Right forelimb (tissue), 1 donor: Measurements from ENCODE around the gene TRDN.
"Not testable (repeated sequence)": the region's sequence is repeated elsewhere in the genome, so short reads cannot be mapped to it uniquely, and the experiment has no call there.

Source experiments
- DNase-seq: peaks from one replicate; pipeline ENCODE4 v3.0.0-alpha.2; 2018

Gene TRDN

DNA sequence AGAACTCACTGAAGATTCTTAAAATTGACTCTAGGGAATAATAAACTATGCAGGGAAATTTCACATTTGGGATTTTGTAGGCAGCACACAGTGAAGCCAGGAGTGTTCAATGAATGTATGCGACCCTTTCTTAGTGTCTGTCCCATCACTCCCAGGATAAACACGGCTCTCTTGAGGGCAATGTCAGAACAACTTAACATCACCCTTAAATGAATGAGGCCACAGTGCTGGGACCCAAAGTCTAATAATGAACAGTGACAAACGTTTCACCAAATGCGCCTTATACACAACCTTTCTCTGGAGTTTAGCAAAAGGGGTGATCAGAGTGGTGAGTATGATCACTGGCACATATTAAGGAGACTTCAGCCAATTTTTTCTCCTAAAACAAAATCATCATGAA is 403.4 kb downstream of the TRDN start:
- DNase-seq, result no peak

DNA sequence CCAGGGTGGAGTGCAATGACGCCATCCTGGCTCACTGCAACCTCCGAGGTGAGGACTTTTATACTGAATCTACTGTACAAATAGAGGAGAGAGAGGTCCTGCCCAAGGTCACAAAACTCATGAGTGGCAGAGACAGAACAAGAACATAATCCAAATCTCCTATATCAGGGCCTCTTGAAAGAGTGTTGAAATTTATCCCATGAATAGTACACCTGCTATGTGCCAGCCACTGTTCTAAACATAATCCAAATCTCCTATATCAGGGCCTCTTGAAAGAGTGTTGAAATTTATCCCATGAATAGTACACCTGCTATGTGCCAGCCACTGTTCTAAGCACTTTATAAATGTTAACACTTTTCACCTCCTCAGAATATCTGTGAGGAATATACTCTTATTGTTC is 409.0 kb downstream of the TRDN start:
- DNase-seq, result not testable (repeated sequence)

DNA sequence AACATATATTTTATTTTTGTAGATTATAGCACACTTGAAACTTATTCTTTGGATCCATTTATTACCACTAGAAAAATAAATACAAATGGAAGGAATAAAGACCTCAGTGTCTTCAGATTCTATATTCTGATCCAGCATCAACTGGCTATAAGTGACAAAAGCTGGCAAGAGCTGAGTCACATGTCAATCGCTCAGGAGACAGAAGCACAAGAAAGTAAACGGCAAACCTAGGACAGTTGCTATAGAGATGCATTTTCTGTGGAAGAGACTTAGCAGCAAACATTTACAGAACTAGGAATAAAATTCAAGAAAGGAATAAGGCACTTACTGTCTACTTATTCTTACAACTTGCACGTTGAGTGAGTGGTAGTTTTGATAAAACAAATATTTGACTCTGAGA is 410.4 kb downstream of the TRDN start:
- DNase-seq, result no peak

DNA sequence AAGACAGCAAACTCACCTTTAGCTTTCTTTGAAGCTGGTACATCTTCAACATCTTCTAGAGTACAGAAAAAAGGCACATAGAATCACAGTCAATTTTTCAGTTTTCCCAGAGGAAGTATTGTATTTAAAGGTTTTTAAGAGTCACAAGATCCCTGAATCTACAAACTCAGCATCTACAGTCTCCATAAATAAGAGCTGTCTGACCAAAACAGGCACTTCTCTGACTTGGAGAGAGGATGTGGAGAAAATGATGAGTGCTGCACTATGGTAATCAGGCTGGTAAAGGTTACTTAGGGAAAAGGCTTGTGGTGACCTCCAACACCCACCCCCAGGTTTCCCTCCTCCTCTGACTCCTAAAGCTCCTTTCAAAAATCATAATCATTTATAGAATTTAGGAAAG is 412.7 kb downstream of the TRDN start:
- DNase-seq, result no peak

DNA sequence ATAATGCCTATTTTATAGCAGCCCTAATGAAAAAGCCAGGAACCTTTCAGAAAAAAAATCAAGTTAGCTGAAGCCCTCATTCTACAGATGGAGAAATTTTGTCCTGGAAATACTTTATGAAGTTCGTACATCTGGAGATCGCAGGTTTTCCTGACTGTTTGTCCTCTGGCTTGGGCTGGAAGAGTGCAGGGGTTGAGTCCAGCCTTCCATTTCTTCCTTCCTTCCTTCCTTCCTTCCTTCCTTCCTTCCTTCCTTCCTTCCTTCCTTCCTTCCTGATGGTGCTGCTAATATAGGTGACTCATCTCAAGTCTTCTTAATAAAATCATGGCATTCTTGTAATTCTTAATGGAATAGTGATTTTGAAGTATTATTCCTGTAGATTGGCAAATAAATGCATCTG is 413.3 kb downstream of the TRDN start:
- no peak for DNase-seq

DNA sequence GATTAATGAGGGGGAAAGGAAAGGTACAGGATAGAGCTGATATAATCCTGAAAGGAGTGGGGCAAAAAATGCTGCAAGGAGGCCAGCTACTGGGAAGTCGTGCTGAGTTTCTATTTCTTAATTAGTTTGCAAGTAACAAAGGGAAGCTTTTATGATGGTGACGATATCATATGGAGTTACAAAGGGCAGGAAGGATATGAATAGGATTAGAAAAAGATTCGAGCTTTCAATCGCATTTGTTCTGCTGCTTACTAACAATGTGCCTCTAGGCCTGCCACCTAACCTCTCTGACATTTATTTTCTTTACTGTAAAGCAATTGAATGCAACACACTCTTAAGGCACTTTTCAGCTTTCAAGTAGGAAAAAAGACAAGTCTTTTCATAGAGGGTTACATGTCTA is 421.5 kb downstream of the TRDN start:
- DNase-seq, result no peak

DNA sequence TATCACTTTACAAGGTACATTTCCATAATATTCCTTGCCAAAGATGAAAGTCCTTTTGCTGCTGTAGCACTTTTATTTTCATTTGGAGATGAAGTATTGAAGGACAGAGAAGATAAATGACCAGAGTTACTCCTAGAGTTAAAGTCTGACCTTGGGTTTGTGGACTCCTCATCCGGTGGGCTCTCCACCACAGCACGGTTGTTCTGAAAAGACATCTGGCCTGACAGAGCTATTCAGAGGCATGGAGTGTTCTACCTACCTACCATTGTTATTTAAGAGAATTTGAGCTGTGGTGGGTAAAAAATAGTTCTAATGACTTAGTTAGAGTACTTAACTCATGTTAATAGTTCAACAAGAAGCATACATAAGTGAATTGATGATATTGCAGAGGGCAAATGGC is 422.3 kb downstream of the TRDN start:
- DNase-seq, result no peak

DNA sequence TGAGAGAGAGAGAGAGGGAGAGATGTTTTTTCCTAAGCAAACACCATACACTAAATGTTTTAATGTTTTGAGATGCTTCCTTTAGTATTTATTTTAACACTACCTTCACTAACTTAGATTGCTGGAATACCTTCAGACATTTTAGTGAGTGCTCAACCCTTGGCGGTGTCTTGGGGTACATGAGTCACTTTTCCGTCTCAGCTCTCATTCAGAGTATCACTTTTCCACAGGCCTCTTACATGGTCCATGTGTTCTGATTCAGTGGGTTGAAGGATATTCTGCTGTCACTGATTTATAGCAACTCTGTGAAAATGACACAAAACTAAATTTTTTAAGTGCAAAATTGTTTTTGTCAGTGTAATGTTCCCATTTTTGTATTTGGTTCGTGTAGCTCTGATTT is 422.8 kb downstream of the TRDN start:
- DNase-seq, result no peak

DNA sequence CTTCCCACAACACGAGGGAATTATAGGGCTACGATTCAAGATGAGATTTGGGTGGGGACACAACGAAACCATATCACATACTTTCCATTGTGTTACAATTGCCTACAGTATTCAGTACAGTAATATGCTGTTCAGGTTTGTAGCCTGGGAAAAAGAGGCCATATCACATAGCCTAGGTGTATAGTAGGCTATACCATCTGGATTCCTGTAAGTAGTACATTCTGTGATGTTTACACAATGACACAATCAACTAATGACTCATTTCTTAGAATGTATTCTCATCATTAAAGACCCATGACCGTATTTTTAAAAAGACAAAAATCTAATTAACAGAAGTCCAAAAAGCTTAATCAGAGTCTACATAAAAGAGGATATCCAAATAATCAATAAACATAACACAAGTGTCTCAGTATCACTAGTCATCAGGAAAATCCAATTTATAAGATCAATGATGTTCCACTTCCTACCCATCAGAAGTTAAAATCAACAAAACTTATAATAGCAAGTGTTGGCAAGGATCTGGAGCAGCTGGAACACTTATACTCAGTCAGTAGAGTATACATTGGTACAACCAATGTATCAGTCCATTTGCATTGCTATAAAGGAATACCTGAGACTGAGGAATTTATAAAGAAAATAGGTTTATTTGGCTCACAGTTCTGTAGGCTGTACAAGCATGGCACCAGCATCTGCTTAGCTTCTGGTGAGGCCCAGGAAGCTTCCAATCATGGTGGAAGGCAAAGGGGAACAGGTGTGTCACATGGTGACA is 424.8 kb downstream of the TRDN start:
- DNase-seq, result no peak

DNA sequence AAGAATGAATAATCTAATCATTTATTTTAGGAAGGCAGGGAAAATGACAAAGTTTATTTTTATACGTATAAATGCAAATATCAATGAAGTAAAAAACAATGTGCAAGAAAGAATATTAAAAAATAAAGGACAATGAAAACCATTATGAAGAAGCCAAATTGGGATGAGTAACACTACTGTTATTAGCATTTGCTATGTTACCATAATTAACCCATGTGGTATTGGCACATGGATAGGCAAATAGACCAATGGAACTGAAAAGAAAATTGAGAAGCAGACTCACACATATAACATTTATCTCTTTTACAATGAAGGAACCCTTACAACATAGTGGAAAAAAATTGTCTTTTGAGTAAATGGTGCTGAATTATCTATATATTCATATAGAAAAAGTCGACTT is 426.1 kb downstream of the TRDN start:
- no peak for DNase-seq

DNA sequence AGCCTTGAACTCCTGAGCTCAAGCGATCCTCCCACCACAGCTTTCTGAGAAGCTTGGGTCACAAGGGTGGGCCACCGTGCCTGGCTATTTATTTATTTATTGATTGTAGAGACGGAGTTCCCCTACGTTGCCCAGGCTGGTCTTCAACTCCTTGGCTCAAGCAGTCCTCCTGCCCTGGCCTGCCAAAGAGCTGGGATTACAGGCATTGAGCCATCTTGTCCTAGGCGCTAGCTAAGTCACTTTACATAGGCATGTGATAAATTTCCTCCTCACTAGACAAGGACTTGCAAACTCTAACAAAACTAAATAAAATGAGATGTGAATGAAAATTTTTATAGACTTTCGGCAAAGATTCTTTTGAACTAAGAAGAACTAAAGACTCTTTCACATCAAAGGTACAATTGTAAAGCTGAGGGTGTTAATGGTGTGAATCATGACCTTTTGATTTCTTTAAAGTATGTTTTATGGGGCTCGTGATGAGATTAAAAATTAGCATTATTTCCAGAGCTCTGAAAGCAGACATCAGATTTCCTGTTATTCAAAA is 428.7 kb downstream of the TRDN start:
- DNase-seq, result no peak

DNA sequence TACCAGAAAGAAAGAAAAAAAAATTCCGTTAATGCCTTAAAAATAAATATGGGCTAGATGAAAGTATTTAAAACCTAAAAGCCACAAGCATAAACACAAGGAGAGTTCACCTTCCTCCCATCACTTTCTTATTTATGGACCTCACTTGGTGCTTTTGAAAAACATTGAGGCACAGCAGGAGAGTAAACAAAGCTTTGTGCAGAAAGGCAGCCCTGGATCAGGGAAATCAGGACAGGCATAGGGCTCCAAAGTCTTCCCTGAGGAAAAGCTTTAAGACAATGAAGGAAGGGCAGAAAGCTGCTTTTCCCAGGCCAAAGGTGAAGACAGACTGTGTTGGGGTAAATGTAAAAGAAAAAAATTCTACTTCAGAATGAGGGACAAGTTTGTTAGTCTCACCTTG is 432.8 kb downstream of the TRDN start:
- DNase-seq, result no peak

DNA sequence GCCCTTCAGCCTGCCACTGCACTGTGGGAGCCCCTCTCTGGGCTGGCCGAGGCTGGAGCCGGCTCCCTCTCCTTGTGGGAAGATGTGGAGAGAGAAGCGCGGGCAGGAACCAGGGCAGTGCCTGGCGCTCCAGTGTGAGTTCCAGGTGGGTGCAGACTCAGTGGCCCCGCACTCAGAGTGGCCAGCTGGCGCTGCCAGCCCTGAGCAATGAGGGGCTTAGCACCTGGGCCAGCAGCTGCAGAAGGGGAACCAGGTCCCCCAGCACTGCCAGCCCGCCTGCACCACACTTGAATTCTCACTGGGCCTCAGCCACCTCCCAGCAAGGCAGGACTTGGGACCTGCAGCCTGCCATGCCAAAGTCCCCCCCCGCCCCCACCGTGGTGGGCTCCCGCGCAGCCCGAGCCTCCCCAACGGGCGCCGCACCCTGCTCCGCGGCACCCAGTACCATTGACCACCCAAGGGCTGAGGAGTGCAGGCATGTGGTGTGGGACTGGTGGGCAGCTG is 434.8 kb downstream of the TRDN start:
- DNase-seq, result no peak

DNA sequence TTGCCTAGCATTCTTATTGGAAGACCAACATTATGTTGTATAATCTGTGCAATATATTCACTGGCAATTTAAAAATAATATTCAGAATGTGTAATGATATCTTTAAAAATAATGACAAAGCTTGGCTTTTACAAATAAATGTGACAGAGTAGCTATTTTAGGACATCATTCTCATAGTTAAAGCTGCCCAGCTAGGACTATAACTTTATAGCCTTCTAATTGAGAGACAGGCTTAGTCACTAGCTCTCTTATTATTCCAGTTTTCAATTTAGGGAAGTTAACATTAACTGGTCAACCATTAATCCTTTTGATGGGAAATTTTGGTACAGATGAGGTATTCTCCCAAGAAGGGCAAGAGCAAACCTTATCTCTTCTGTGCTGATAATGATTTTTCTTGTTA is 443.5 kb downstream of the TRDN start:
- DNase-seq, result no peak

DNA sequence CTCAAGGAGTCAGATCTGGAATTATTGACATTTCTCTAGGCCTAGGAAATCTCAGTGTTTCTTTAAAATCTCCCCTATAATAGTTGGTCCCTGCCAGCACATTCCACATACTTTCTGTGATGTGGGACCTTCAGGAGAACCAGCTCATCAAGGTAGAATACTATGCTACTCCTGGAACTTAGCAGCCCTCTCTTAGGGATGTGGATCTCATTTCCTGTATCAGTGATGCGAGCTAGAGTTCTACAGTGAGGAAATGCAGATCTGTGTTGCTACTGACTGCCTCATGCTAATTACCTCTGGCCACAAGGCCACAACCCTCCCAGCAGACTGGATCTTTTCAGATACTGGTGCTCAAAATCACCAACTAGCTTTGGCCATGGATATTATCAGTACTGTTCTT is 446.9 kb downstream of the TRDN start:
- no peak for DNase-seq

DNA sequence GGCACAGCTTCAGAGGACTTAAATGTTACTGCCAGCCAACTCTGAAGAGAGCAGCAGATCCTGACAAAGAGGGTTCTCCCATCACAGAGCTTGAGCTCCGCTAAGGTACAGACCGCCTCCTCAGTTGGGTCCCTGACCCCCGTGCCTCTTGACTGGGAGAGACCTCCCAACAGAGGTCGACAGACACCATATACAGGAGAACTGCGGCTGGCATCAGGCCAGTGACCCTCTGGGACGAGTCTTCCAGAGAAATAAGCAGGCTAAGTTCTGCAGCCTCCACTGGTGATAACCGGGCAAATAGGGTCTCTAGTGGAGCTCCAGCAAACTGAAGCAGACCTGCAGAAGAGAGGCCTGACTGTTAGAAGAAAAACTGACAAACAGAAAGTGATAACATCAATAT is 453.8 kb downstream of the TRDN start:
- DNase-seq, result no peak

DNA sequence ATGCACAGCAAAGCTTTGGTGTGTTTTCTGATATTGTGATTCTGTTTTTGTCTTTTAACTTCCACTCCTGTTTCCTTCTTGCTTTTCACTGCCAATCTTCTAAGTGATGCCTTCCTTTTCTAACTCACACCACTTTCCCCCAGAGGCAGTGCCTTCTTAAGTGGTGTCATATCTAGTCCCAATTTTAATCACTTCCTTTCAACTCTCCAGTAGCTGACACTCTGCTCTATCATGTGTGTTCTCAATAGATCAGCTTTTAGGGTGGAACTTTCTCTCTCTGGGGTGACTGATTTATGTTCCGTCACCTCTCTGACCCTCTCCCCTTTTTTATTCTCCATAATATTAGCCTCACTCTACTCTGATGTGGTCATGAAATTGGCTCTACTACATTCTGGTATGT is 460.0 kb downstream of the TRDN start:
- DNase-seq, result no peak

DNA sequence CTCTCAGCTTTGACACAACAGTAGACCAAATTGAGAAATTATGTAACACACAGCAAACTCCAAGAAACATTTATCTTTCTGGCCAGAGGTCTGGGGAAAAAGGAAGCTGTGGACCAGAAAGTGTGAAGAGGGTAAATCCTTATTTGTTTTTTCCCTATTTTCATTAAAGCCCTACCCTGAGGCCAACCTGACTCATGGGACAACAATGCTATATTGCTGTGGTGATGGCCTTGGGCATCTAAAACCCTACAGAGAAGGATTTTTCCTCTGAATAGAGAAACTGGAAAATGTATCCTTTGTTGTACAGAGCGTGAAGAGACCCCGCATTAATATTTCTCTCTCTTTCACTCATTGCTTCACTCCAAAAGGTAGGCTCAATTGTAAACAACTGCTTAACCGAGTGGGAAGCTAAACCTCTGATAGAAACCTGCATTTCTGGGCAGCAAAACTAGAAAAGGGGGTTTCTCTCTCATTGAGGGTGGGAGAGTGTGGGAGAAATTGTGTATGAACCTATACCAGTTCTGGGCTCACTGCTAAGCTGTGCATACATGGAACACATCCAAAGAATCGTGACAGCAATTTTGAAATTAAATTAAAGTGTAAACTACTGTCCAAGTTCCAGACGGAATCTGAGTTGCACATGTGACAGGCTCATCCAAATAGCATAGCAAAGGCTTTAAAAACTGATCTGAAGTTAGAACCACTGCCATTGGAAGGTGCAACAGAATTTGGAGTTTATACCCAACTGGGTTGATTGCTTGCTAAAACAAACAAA is 465.2 kb downstream of the TRDN start:
- no peak for DNase-seq

DNA sequence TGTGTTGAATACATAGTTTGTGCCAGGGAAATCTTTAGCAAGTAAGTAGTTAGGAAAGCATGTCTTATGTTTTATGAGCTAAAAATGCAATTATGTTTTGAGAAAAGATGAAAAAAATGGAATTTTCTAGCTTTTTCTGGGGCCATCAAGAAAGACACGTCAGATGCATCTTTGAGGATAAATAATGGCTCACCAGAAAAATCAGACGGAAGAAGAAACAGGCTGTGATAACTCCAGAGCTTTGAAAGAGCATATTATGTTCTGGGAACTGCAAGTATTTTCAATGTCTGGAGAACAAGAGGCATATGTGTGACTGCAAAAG is 467.0 kb downstream of the TRDN start:
- DNase-seq, result no peak

DNA sequence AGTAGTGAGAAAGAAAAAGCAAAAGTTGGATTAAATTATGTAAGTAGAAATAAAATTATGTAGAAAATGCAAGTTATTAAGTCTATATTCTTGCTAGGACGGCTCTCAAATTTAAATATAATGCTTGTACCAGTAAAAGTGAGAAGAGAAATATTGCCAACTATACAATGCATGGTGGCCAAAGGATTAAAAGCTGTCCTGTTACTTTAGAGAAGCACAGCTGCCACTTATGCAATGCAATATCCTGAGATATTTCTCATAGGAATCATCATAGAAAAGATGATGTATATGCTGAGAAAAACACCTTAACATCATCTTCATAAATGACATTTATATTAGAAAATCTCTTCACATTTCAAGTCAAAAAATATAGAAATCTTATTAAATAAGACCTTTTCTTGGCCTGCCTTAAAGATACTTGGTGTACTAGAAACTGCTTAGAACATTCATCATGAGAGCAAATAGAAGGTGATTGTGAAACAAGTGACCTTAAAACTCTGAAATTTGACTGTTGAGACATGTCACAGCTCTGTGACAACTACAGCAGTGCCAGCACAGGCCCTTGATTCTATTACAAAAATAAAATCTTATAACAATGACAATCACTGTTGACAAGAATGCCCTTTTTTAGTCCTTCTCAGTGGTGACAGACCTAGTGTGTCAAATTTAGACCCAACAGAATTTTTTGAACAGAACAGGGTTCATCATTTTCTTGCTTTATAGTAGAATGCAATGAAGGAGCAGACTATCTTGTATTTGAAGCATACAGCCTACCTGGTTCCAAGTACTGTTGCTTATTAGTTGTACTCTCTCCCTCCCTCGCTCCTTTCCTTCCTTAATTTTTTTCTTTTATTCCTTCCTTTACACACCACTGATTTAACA is 467.6 kb downstream of the TRDN start:
- no peak for DNase-seq

DNA sequence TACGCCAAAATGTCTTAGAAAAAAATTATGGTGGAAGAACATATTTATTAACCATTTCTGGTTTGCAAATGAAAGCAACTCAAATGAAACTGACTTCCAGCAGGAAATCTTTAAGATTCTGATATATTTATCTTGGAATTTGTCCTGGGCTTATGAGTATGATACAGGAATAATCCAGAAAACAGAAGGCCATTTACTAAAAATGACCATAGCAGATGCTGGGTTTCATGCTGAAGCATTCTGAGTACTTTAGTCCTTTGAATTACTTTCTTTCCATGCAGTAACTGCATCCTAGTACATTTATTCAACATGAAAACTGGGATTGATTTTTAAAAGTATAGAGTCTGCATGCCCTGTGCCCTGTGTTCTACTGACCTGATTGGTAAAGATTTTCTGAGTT is 468.3 kb downstream of the TRDN start:
- no peak for DNase-seq
